CD14-positive monocyte (primary cell): ENCODE data around the gene COL4A1. TPM values are rescaled to one million over a fixed set of nuclear protein-coding genes. Genes with fewer than 3 reads are reported as not detected.

ENCODE experiments used
- DNase-seq, 3 donors: peaks; one replicate each; pipeline ENCODE4 v3.0.0-alpha.2; 2011 to 2022
- H2AFZ ChIP-seq: 2 replicates; pipeline ENCODE4 v1.6.0; 2012; ENCODE audit warnings: mild to moderate bottlenecking, low read depth, low read length, inconsistent platforms; ENCODE audit not compliant: insufficient read depth, poor library complexity, severe bottlenecking
- H3K27ac ChIP-seq, 2 donors: 1 replicate in 1 of 2; 2 replicates in 1 of 2; pipeline ENCODE4 v1.5.1; 2012 to 2013; ENCODE audit warnings: low read length in 2 of 2, control low read depth in 1 of 2, inconsistent platforms in 1 of 2, low read depth in 1 of 2, mild to moderate bottlenecking in 1 of 2
- H3K27me3 ChIP-seq, 2 donors: one replicate each; pipeline versions ENCODE4 v1.6.0 to v1.6.1; 2011 to 2013; ENCODE audit warnings: low read length in 2 of 2; ENCODE audit not compliant: control insufficient read depth in 2 of 2, insufficient read depth in 2 of 2
- H3K36me3 ChIP-seq, 2 donors: replicated peaks in 1 of 2; 1 replicate in 1 of 2; 2 replicates in 1 of 2; pipeline versions ENCODE4 v1.5.1 to v1.6.1; 2012 to 2013; ENCODE audit warnings: low read length in 2 of 2, control low read depth in 1 of 2, inconsistent platforms in 1 of 2, mild to moderate bottlenecking in 1 of 2; ENCODE audit not compliant: insufficient read depth in 2 of 2, control insufficient read depth in 1 of 2
- H3K4me1 ChIP-seq, 2 donors: 1 replicate in 1 of 2; 2 replicates in 1 of 2; pipeline versions ENCODE4 v1.5.1 to v1.6.1; 2012 to 2013; ENCODE audit warnings: low read length in 2 of 2, control low read depth in 1 of 2, inconsistent platforms in 1 of 2, mild to moderate bottlenecking in 1 of 2, moderate library complexity in 1 of 2; ENCODE audit not compliant: insufficient read depth in 2 of 2, control insufficient read depth in 1 of 2
- H3K4me2 ChIP-seq: replicated peaks from 2 replicates; pipeline ENCODE3; 2012; ENCODE audit warnings: low read length, moderate library complexity, mild to moderate bottlenecking; ENCODE audit not compliant: poor library complexity, severe bottlenecking; ENCODE audit errors: extremely low read depth
- H3K4me3 ChIP-seq, 3 experiments: fragments of 200-600 bp in 1 of 3; sonication (generic) in 1 of 3; replicated peaks in 1 of 3; 1 replicate in 2 of 3; 2 replicates in 1 of 3; pipeline ENCODE4 v1.5.1; 2011 to 2013; ENCODE audit warnings: low read length in 3 of 3, mild to moderate bottlenecking in 3 of 3, control low read depth in 2 of 3, low read depth in 2 of 3, inconsistent platforms in 1 of 3, moderate library complexity in 1 of 3
- H3K79me2 ChIP-seq: 2 replicates; pipeline ENCODE4 v1.6.0; 2012; ENCODE audit warnings: mild to moderate bottlenecking, control low read depth, inconsistent platforms, low read length, moderate library complexity; ENCODE audit not compliant: insufficient read depth
- H3K9ac ChIP-seq: 2 replicates; pipeline ENCODE4 v1.6.0; 2017; ENCODE audit warnings: low read length, mild to moderate bottlenecking; ENCODE audit not compliant: insufficient read depth, poor library complexity, severe bottlenecking
- H3K9me3 ChIP-seq, 2 donors: replicated peaks in 1 of 2; 1 replicate in 1 of 2; 2 replicates in 1 of 2; pipeline versions ENCODE4 v1.5.1 to v1.6.1; 2012 to 2013; ENCODE audit warnings: low read length in 2 of 2, control low read depth in 1 of 2; ENCODE audit not compliant: control insufficient read depth in 1 of 2, insufficient read depth in 1 of 2
- H4K20me1 ChIP-seq: 2 replicates; pipeline ENCODE4 v1.6.0; 2012; ENCODE audit warnings: mild to moderate bottlenecking, low read length, control low read depth, moderate library complexity; ENCODE audit not compliant: insufficient read depth
- H3K27ac Mint-ChIP-seq, 7 donors: one replicate each; pipeline ENCODE4 v1.8.0; 2020; ENCODE audit warnings: mild to moderate bottlenecking in 7 of 7, mixed read lengths in 7 of 7, moderate library complexity in 6 of 7, inconsistent platforms in 2 of 7
- H3K27me3 Mint-ChIP-seq, 3 donors: one replicate each; pipeline ENCODE4 v1.8.0; 2021 to 2022; ENCODE audit warnings: low read depth in 3 of 3, mild to moderate bottlenecking in 3 of 3, mixed read lengths in 3 of 3, moderate library complexity in 3 of 3, inconsistent platforms in 1 of 3
- H3K36me3 Mint-ChIP-seq, 2 donors: one replicate each; pipeline ENCODE4 v1.8.0; 2020; ENCODE audit warnings: mixed read lengths in 2 of 2, inconsistent platforms in 1 of 2, mild to moderate bottlenecking in 1 of 2
- H3K4me1 Mint-ChIP-seq: one replicate; pipeline ENCODE4 v1.8.0; 2020; ENCODE audit warnings: mild to moderate bottlenecking, mixed read lengths
- H3K4me3 Mint-ChIP-seq, 2 donors: one replicate each; pipeline ENCODE4 v1.8.0; 2020; ENCODE audit warnings: mild to moderate bottlenecking in 2 of 2, mixed read lengths in 2 of 2, moderate library complexity in 1 of 2
- H3K9me3 Mint-ChIP-seq, 7 donors: one replicate each; pipeline ENCODE4 v1.8.0; 2020 to 2022; ENCODE audit warnings: mixed read lengths in 7 of 7, mild to moderate bottlenecking in 6 of 7, moderate library complexity in 6 of 7, inconsistent platforms in 2 of 7
- WGBS: methylation state at CpG from one replicate; pipeline ENCODE4 v1.1.5; 2013; ENCODE audit warnings: missing lambda C conversion rate; ENCODE audit not compliant: insufficient coverage; 5-methylcytosine and 5-hydroxymethylcytosine counted together
- intact Hi-C, 2 donors: fragments of 100-400 bp; cut with micrococcal nuclease; formaldehyde crosslinking; loops; one replicate each; pipeline versions ENCODE4 v1.15.0 to v1.15.1; 2023
- polyA plus RNA-seq, 3 donors: library from polyadenylated mRNA; depleted of rRNA in 1 of 3; unstranded in 2 of 3; stranded (reverse) in 1 of 3; fragments of 300-500 nt in 2 of 3; fragments of >200 nt in 1 of 3; fragmentation: Illumina TruSeq in 2 of 3; gene quantifications; 1 replicate in 2 of 3; 2 replicates in 1 of 3; pipeline ENCODE4 v1.2.3, GENCODE V29; 2012 to 2021
- TF ChIP-seq, protein P1 (sequence below): fragments of 200-600 bp; IDR thresholded peaks from one replicate; pipeline ENCODE4 v1.8.0; 2022; ENCODE audit warnings: antibody characterized with exemption, mild to moderate bottlenecking

Gene COL4A1
- polyA plus RNA-seq, 3 donors, result 0.16 to 0.25 TPM; not detected in 1

DNA sequence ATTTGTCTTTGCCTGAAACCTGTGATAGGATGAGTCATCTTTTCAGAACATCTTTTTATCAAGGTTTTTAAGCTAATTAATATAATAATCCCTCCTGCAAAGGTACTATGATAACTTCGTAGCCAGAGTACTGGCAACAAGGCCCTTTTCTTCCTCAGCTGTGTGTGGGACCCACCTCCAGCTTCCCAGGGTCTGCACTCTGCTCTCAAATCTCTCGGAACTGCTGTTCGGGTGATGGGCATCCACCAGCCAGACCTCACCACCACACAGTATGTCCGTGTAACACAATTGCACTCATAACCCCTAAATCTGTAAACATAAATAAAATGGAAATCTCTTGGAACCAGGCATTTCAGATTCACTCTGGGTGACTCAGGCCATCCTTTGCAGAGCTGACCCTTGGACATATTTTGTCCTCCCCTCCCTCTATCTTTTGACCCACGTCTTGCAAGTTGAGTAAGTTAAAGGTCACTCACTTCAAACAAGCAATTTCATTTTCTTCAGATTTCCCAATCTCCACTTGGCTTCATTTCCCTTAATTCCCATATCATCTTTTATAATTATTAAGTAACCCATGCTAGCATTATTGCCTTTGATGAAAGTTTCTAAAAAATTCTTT is 29.5 kb downstream of the COL4A1 start:
- Mint-ChIP-seq H3K4me3 (no peak overlapping the region), H3K36me3 (no peaks in the 10 kb centered on the region), H3K27me3 (peaks cover 9 to 21% (median 12%) of the 10 kb centered on the region in 3 donors), H3K27ac (no peak overlapping the region), H3K4me1 (no peaks in the 10 kb centered on the region), H3K9me3 (peaks cover 0 to 10% (median 3%) of the 10 kb centered on the region in 7 donors)
- Histone ChIP-seq H4K20me1 (no peaks in the 10 kb centered on the region), H3K27me3 (peaks cover 0 to 2% of the 10 kb centered on the region in 2 donors), H3K27ac (no peak overlapping the region), H3K4me3 (no peak overlapping the region), H3K4me2 (no peak overlapping the region), H2AFZ (no peak overlapping the region), H3K9me3 (no peaks in the 10 kb centered on the region), H3K4me1 (no peaks in the 10 kb centered on the region), H3K79me2 (no peaks in the 10 kb centered on the region), H3K36me3 (no peaks in the 10 kb centered on the region), H3K9ac (no peak overlapping the region)
- DNase-seq, result no peak
- intact Hi-C loops, result no loop called here
- WGBS, result 0% methylated on average over 1 of the region's 5 CpGs
- TF ChIP-seq, protein P1, sequence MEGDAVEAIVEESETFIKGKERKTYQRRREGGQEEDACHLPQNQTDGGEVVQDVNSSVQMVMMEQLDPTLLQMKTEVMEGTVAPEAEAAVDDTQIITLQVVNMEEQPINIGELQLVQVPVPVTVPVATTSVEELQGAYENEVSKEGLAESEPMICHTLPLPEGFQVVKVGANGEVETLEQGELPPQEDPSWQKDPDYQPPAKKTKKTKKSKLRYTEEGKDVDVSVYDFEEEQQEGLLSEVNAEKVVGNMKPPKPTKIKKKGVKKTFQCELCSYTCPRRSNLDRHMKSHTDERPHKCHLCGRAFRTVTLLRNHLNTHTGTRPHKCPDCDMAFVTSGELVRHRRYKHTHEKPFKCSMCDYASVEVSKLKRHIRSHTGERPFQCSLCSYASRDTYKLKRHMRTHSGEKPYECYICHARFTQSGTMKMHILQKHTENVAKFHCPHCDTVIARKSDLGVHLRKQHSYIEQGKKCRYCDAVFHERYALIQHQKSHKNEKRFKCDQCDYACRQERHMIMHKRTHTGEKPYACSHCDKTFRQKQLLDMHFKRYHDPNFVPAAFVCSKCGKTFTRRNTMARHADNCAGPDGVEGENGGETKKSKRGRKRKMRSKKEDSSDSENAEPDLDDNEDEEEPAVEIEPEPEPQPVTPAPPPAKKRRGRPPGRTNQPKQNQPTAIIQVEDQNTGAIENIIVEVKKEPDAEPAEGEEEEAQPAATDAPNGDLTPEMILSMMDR, result no peak

DNA sequence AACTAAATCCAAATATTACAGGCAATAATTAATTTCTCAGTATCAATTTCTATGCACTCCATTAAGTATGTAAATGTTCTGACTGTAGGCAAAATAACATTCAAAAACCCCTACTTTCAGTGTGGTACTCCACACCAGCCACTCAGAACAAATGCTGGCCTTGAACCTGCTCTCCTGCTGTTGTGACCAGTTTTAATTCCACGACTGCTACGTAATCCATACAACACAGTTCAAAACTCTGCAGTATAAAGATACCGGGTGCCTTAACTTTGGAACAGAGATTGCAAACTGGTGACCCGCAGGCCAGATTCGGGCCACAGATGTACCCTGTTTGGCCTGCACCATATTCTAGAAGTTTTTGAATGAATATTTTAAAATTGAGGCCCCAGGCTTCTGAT is 30.4 kb downstream of the COL4A1 start:
- Histone ChIP-seq H3K9me3 (no peaks in the 10 kb centered on the region), H3K4me2 (no peak overlapping the region), H3K4me3 (no peak overlapping the region), H3K36me3 (no peaks in the 10 kb centered on the region), H3K79me2 (no peaks in the 10 kb centered on the region), H3K27ac (no peak overlapping the region), H2AFZ (no peak overlapping the region), H3K4me1 (no peaks in the 10 kb centered on the region), H3K9ac (no peak overlapping the region), H4K20me1 (no peaks in the 10 kb centered on the region), H3K27me3 (peaks cover 0 to 2% of the 10 kb centered on the region in 2 donors)
- 100% methylated on average over 4 of the region's 5 CpGs for WGBS
- H3K9me3 Mint-ChIP-seq, result peaks cover 0 to 9% (median 0%) of the 10 kb centered on the region in 7 donors
- no peaks in the 10 kb centered on the region for H3K36me3 Mint-ChIP-seq
- peaks cover 9 to 23% (median 12%) of the 10 kb centered on the region in 3 donors for H3K27me3 Mint-ChIP-seq
- no peaks in the 10 kb centered on the region for H3K4me1 Mint-ChIP-seq
- H3K4me3 Mint-ChIP-seq, result no peak overlapping the region
- no peak for DNase-seq
- TF ChIP-seq, protein P1, result no peak
- intact Hi-C loops, result no loop called here
- H3K27ac Mint-ChIP-seq, result no peak overlapping the region
